Activated CD8-positive, alpha-beta memory T cell treated with anti-CD3 and anti-CD28 coated beads, Interleukin-2, amount 50 U/mL, for 48 hours (primary cell): Measurements from ENCODE around the gene CLK2.
"Not testable (repeated sequence)": the region's sequence is repeated elsewhere in the genome, so short reads cannot be mapped to it uniquely, and the experiment has no call there.

ENCODE experiments used
- DNase-seq: peaks from one replicate; pipeline ENCODE4 v3.0.0-alpha.2; 2020

Gene CLK2

GRCh38 chr1:155261852-155262673 is 11.2 kb downstream of the CLK2 start, which contains the start of gene SCAMP3:
Gene SCAMP3 (minus strand): TSS chr1:155262360. CDS start chr1:155262151, 209 bp downstream.
- DNase-seq = peak; percentile 91

- no peak for DNase-seq
These were observed 11.8 kb downstream of the CLK2 start for GRCh38 chr1:155261493-155261851.

- DNase-seq = no peak
These were observed 13.0 kb downstream of the CLK2 start for GRCh38 chr1:155260276-155260675.

GRCh38 chr1:155256058-155256852 is 17.0 kb downstream of the CLK2 start:
- DNase-seq = no peak

DNA sequence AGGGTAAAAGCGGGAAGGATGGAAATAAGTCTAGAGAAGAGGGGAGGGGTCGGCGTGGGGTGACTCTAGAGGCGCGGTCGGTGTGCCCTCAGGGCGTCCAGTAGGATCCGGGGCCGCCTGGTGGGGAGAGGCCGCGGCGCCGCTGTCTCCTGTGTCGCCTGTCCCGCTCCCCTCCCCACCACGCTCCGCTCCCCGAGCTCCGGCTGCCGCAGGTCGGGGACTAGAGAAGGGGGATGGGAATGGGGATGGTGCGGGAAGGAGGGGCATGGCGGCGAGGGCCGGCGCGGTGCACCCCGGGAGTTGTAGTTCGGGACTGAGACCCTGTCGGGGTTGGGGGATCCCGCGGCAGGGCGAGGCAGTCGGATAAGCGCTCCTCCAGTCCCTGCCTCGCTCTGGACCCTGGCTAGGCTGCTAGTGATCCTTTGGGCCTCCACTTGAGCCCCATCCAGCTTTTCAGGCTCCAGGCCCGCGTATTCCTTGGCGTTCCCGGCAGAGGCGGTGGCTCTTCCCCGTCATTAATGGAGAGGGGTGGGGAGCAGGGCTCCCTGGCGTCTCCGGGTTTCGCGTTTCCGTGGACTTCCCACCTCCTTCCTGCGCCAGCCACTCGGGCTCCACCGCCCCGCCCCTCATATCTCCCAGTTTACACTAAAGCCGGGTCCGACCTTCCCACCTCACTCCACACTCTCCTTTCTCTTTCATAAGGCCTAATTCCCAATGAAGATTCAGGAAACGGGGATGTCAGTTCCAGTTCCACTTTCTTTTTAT is 17.9 kb downstream of the CLK2 start, which contains the start of gene ENTREP3:
Gene ENTREP3, minus strand, starts transcription at position 241 of the 765 bp plus-strand sequence. CDS start 606 bp downstream, outside the sequence.
- peak; percentile 91 for DNase-seq

GRCh38 chr1:155254714-155255242 is 18.5 kb downstream of the CLK2 start:
- DNase-seq = peak; percentile 63

- DNase-seq = no peak
These were observed 19.0 kb downstream of the CLK2 start for GRCh38 chr1:155254228-155254713.

- DNase-seq = no peak
These were observed 19.5 kb downstream of the CLK2 start for GRCh38 chr1:155253797-155254196.

GRCh38 chr1:155253208-155253607 is 20.1 kb downstream of the CLK2 start:
- no peak for DNase-seq

DNA sequence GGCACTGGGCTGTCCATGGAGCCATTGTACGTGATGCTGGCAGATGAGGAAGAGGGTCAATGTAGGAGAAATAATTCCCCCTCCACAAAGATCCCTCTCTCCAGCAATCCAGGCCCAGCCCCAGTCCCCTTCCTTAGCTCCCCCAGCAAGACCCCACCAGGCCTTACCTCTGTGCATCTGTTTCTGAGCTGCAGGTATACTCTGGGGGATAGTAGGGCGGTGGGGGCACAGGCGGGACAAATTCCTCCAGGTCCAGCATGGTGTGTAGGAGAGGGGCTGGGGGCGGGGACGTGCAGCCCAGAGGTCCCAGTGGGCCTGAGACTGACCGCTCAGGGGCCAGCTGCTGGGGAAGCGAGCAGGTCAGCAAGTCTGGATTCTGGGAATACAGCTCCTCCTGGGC is 21.7 kb downstream of the CLK2 start:
- DNase-seq = no peak

- DNase-seq = peak; percentile 100
These were observed 22.5 kb downstream of the CLK2 start for GRCh38 chr1:155250633-155251449.

- no peak for DNase-seq
These were observed 23.1 kb downstream of the CLK2 start for GRCh38 chr1:155250246-155250632.

GRCh38 chr1:155247667-155248553 is 25.4 kb downstream of the CLK2 start:
- DNase-seq = no peak

DNA sequence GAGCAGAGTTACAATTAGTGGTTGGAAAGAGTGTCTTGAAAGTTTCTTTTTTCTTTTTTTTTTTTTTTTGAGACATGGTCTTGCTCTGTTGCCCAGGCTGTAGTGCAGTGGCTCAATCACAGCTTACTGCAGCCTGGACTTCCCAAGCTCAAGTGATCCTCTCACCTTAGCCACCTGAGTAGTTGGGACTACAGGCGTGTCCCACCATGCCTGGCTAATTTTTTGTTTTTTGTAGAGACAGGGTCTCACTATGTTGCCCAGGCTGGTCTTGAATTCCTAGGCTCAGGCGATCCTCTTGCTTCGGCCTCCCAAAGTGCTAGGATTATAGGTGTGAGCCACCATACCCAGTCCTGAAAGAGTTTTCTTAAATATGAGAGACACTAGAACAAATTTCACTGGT is 26.5 kb downstream of the CLK2 start:
- not testable (repeated sequence) for DNase-seq

DNA sequence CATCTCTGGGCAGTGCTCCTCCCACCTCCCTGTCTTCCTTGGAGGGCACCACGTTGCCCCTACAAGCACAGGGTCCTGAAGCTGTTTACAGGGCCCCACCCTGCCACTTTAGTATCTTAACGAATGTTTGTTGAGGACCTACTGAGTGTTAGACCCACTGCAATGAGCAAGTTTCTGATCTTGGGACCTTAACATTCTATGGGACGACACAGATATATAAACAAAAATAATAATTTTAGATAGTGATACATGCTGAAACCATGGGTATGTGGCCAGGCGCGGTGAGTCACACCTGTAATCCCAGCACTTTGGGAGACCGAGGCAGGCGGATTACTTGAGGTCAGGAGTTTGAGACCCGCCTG is 28.2 kb downstream of the CLK2 start:
- DNase-seq = no peak

- DNase-seq = peak; percentile 96
These were observed 28.7 kb downstream of the CLK2 start for GRCh38 chr1:155244368-155245162.

- no peak for DNase-seq
These were observed 30.4 kb downstream of the CLK2 start for GRCh38 chr1:155242805-155243358.

DNA sequence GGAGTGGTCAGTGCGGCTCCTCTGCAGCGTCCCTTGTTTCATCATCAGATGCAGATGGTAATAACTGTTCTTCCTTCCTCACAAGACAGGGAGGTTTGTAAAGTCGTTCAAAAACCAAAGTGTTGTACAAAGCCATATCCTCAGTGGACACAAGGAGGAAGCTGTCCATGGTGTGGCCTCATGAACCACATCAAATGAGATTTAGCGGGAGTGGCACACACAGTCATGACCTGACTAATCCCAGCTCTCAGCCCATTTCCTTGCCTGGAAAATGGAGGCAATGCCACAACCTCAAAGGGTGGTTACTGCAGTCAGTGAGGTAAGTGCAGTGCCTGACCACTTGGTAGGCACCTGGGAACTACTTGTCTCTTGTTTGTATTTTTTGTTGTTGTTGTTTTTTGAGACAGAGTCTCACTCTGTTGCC is 31.5 kb downstream of the CLK2 start:
- no peak for DNase-seq

DNA sequence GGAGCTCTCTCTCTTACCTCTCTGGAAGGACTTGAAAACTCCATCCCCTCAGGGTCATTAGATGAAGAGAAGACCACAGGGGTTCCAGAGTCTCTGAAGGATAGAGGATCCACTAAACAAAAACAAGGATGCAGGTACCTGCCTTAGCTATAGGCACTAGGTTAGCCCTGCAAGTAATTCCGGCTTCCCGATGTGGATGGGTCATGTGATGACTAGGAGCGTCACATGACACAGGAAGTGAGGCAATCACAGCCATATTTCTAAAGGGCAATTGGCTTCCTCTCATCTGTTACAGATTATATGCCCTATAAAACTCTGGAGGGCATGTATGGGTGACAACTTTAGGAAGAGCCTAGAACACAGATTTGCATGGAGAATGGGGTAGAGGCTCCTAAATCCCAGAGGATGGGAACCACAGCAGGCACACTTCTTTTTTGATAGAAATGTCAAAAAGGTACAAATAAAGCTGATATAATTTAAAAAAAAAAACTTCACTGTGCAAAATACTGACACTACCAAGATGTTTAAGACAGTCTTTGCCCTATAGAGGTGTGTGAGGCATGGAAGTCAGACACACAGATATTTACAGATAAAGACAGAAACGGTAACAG is 32.1 kb downstream of the CLK2 start:
- DNase-seq = peak; percentile 68
